Fibroblast of lung (primary cell): ENCODE results near the gene MYL3. TPM values are rescaled to one million over a fixed set of nuclear protein-coding genes. Genes with fewer than 3 reads are reported as not detected.

ENCODE experiments used
- DNase-seq, 2 donors: peaks; one replicate each; pipeline versions ENCODE4 v3.0.0 to v3.0.0-alpha.2; 2010; ENCODE audit warnings: low read depth in 2 of 2
- H2AFZ ChIP-seq: 2 replicates; pipeline ENCODE4 v1.5.1; 2012; ENCODE audit warnings: low read length, control low read depth, inconsistent platforms
- H3K27ac ChIP-seq: 2 replicates; pipeline ENCODE4 v1.5.1; 2011; ENCODE audit warnings: low read length, control low read depth; ENCODE audit not compliant: insufficient read depth
- H3K27me3 ChIP-seq: 2 replicates; pipeline ENCODE4 v1.5.1; 2011; ENCODE audit warnings: mild to moderate bottlenecking, low read length; ENCODE audit not compliant: control insufficient read depth, insufficient read depth
- H3K36me3 ChIP-seq: 2 replicates; pipeline ENCODE4 v1.5.1; 2011; ENCODE audit warnings: low read length; ENCODE audit not compliant: control insufficient read depth, insufficient read depth
- H3K4me1 ChIP-seq: 2 replicates; pipeline ENCODE4 v1.5.1; 2011; ENCODE audit warnings: low read length; ENCODE audit not compliant: control insufficient read depth, insufficient read depth; ENCODE audit errors: extremely low read depth
- H3K4me2 ChIP-seq: 2 replicates; pipeline ENCODE4 v1.5.1; 2011; ENCODE audit warnings: low read length, control low read depth; ENCODE audit not compliant: insufficient read depth; ENCODE audit errors: extremely low read depth
- H3K4me3 ChIP-seq, 4 experiments: fragments of 200-600 bp in 1 of 4; sonication (generic) in 1 of 4; replicated peaks in 1 of 4; 2 replicates each; pipeline ENCODE4 v1.5.1; 2011 to 2016; ENCODE audit warnings: low read length in 4 of 4, low read depth in 3 of 4, mild to moderate bottlenecking in 3 of 4, control low read depth in 2 of 4, inconsistent platforms in 1 of 4, mixed read lengths in 1 of 4; ENCODE audit not compliant: insufficient read depth in 1 of 4; ENCODE audit errors: control extremely low read depth in 1 of 4
- H3K79me2 ChIP-seq: 2 replicates; pipeline ENCODE4 v1.5.1; 2012; ENCODE audit warnings: mild to moderate bottlenecking, low read length, inconsistent platforms; ENCODE audit not compliant: control insufficient read depth, insufficient read depth
- H3K9ac ChIP-seq: 2 replicates; pipeline ENCODE4 v1.5.1; 2011; ENCODE audit warnings: mild to moderate bottlenecking, low read length, control low read depth; ENCODE audit not compliant: insufficient read depth
- H3K9me3 ChIP-seq: 2 replicates; pipeline ENCODE4 v1.5.1; 2012; ENCODE audit warnings: low read depth, low read length; ENCODE audit not compliant: control insufficient read depth, insufficient read depth
- H4K20me1 ChIP-seq: 2 replicates; pipeline ENCODE4 v1.5.1; 2011; ENCODE audit warnings: low read length; ENCODE audit not compliant: control insufficient read depth, insufficient read depth; ENCODE audit errors: extremely low read depth
- CTCF ChIP-seq, 2 donors: IDR thresholded peaks in 1 of 2; conservative IDR thresholded peaks in 1 of 2; 1 replicate in 1 of 2; 2 replicates in 1 of 2; pipeline ENCODE4 v1.5.1; 2011 to 2012; ENCODE audit warnings: low read length in 2 of 2, control low read depth in 1 of 2, inconsistent platforms in 1 of 2, low read depth in 1 of 2, mild to moderate bottlenecking in 1 of 2
- EZH2 ChIP-seq: IDR thresholded peaks from 2 replicates; pipeline ENCODE4 v1.5.1; 2012; ENCODE audit warnings: low read length, control low read depth, mild to moderate bottlenecking; ENCODE audit errors: missing control alignments
- polyA plus RNA-seq, 2 donors: library from polyadenylated mRNA; depleted of rRNA in 1 of 2; stranded (reverse) in 1 of 2; unstranded in 1 of 2; fragments of >200 nt; gene quantifications; 2 replicates each; pipeline ENCODE4 v1.2.1, GENCODE V29; 2011 to 2012; ENCODE audit warnings: missing spikeins in 1 of 2
- total RNA-seq: library from RNA; depleted of rRNA; stranded (reverse); fragments of >200 nt; gene quantifications from 2 replicates; pipeline ENCODE4 v1.2.1, GENCODE V29; 2014

Gene MYL3
- total and polyA plus RNA-seq, 2 donors (not counting 1 experiment from before 2014, with no cell fraction given): 0.50 to 0.67 TPM

GRCh38 chr3:46844881-46845312, 18.3 kb downstream of the MYL3 start:
- H3K4me1 ChIP-seq: peaks cover 10% of the 10 kb centered on the region
- no peak overlapping the region for H2AFZ ChIP-seq
- H3K27ac ChIP-seq: no peak overlapping the region
- H4K20me1 ChIP-seq: no peaks in the 10 kb centered on the region
- peak overlapping the region; percentile 15 for H3K4me2 ChIP-seq
- H3K4me3 ChIP-seq: no peak overlapping the region
- no peaks in the 10 kb centered on the region for H3K9me3 ChIP-seq
- H3K36me3 ChIP-seq: no peaks in the 10 kb centered on the region
- no peaks in the 10 kb centered on the region for H3K79me2 ChIP-seq
- H3K27me3 ChIP-seq: no peaks in the 10 kb centered on the region
- no peak for TF ChIP-seq CTCF (conservative IDR thresholded peaks at IDR 0.05 in 1 of 2, IDR thresholded peaks at IDR 0.05 in 1 of 2; ENCODE audit: low read depth in 1 of 2, low read length in 2 of 2)
- no peak for TF ChIP-seq EZH2
- DNase-seq: peak in 1 of 2 donors; percentile 7
- H3K9ac ChIP-seq: peak overlapping the region; percentile 16

DNA sequence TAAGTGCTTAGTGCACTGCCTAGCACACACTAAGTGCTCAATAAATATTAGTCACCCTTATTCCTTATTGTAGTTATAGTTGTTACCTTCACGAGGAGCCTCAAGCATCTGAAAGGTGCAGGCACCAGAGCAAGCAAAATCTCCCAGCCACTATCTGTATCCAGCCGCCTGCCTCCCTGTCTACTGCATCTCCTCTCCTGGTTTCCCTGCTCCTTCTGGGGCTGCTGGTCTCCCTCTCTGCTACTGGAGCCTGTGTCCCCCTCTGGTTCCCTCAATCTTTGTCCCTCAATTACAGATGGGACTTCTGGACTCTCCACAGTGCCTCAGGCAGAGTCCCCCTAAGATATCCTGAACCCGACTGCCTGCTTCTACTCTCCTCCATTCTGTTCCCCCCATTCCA, 18.8 kb downstream of the MYL3 start:
- H3K79me2 ChIP-seq: no peaks in the 10 kb centered on the region
- TF ChIP-seq CTCF (conservative IDR thresholded peaks at IDR 0.05 in 1 of 2, IDR thresholded peaks at IDR 0.05 in 1 of 2; ENCODE audit: low read depth in 1 of 2, low read length in 2 of 2): no peak
- H3K27ac ChIP-seq: no peak overlapping the region
- no peaks in the 10 kb centered on the region for H4K20me1 ChIP-seq
- no peaks in the 10 kb centered on the region for H3K9me3 ChIP-seq
- no peak overlapping the region for H3K9ac ChIP-seq
- H3K4me1 ChIP-seq: peaks cover 10% of the 10 kb centered on the region
- no peak overlapping the region for H2AFZ ChIP-seq
- H3K4me2 ChIP-seq: no peak overlapping the region
- no peaks in the 10 kb centered on the region for H3K36me3 ChIP-seq
- DNase-seq: no peak
- no peak overlapping the region for H3K4me3 ChIP-seq
- H3K27me3 ChIP-seq: no peaks in the 10 kb centered on the region

GRCh38 chr3:46843508-46843907, 19.7 kb downstream of the MYL3 start:
- Histone ChIP-seq H2AFZ (no peak overlapping the region), H3K27me3 (no peaks in the 10 kb centered on the region), H3K36me3 (no peaks in the 10 kb centered on the region), H4K20me1 (no peaks in the 10 kb centered on the region), H3K27ac (no peak overlapping the region), H3K4me2 (no peak overlapping the region), H3K79me2 (no peaks in the 10 kb centered on the region), H3K9me3 (no peaks in the 10 kb centered on the region), H3K4me1 (peaks cover 10% of the 10 kb centered on the region), H3K9ac (no peak overlapping the region), H3K4me3 (no peak overlapping the region)
- TF ChIP-seq CTCF (conservative IDR thresholded peaks at IDR 0.05 in 1 of 2, IDR thresholded peaks at IDR 0.05 in 1 of 2; ENCODE audit: low read depth in 1 of 2, low read length in 2 of 2) (no peak), EZH2 (no peak)
- DNase-seq: no peak
